Measurements from ENCODE around the gene ING2.
"Not testable (repeated sequence)": the region's sequence is repeated elsewhere in the genome, so short reads cannot be mapped to it uniquely, and the experiment has no call there.

ING2 gene

GRCh38 chr4:183550345-183551093 is 45.7 kb downstream of the ING2 start:
- DNase-seq = no peak

GRCh38 chr4:183552274-183553146 is 47.7 kb downstream of the ING2 start:
- no peak for DNase-seq

GRCh38 chr4:183553147-183553478 is 48.3 kb downstream of the ING2 start:
- DNase-seq = not testable (repeated sequence)

- no peak for DNase-seq
Observed at GRCh38 chr4:183553601-183554345, 48.9 kb downstream of the ING2 start.

- DNase-seq = no peak
Observed at GRCh38 chr4:183554346-183554686, 49.5 kb downstream of the ING2 start.

- no peak for DNase-seq
Observed at GRCh38 chr4:183554878-183555585, 50.2 kb downstream of the ING2 start.

- no peak for DNase-seq
Observed at GRCh38 chr4:183556947-183557346, 52.1 kb downstream of the ING2 start.

- DNase-seq = no peak
Observed at GRCh38 chr4:183557611-183558010, 52.8 kb downstream of the ING2 start.

GRCh38 chr4:183558873-183559272 is 54.0 kb downstream of the ING2 start:
- no peak for DNase-seq

- no peak for DNase-seq
Observed at GRCh38 chr4:183561905-183562304, 57.0 kb downstream of the ING2 start.
